ENCODE results near the gene PSTPIP1. TPM values are rescaled to one million over a fixed set of nuclear protein-coding genes. Genes with fewer than 3 reads are reported as not detected.

PSTPIP1 gene
- total RNA-seq, 1 donor from 2014 or later: not detected

DNA sequence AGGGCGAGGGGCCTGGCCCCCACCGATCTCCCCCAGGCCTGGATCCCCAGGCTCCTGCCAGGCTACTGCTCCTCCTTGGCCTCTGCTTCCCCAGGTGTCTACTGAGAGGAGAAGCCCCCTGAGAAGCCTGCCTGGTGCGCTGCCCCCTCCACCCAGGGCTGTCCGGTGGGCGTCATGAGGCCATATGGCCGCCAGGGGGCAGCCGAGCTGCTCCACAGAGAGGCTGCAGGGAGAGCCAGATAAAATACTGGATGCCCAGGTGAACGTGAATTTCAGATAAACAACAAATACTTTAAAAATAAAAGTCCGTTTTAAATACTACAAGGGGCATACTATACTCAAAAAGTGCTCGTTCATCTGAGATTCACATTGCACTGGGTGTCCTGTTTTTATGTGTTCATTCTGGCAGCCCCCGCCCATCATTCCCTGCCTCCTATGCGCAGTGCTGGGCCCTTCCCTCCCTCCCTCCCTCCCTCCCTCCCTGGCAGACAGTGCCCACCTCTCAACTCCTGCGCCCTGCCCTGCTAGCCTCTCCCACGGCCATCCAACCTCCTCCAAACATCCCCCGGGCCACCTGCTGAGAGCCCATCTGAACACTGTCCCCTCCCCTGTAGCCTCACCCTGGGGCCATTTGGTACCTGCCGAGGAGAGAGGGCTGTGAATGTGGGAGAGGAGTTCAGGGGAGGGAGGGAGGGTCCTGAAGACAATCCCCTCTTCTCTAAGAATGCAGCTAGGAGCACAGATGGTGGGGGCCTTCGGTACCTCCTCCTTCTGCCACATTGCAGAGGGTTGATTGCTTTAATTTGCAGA, 29.6 kb downstream of the PSTPIP1 start:
- DNase-seq (ENCODE audit: low spot score, unreplicated experiment): peak; percentile 80
- Mint-ChIP-seq H3K27ac (no peak overlapping the region), H3K4me3 (ENCODE audit: low read depth) (no peak overlapping the region), H3K9me3 (ENCODE audit: low read depth) (no peaks in the 10 kb centered on the region), H3K36me3 (ENCODE audit: insufficient read depth) (no peaks in the 10 kb centered on the region), H3K4me1 (ENCODE audit: low read depth) (no peaks in the 10 kb centered on the region), H3K27me3 (peaks cover 34% of the 10 kb centered on the region)
- peak; percentile 98 for TF ChIP-seq CTCF (IDR thresholded peaks at IDR 0.05; ENCODE audit: unreplicated experiment)

- H3K4me1 Mint-ChIP-seq (ENCODE audit: low read depth): no peaks in the 10 kb centered on the region
- no peak overlapping the region for H3K27ac Mint-ChIP-seq
- H3K4me3 Mint-ChIP-seq (ENCODE audit: low read depth): no peak overlapping the region
- H3K9me3 Mint-ChIP-seq (ENCODE audit: low read depth): no peaks in the 10 kb centered on the region
- peak; percentile 6 for DNase-seq (ENCODE audit: low spot score, unreplicated experiment)
- H3K27me3 Mint-ChIP-seq: peaks cover 34% of the 10 kb centered on the region
- no peaks in the 10 kb centered on the region for H3K36me3 Mint-ChIP-seq (ENCODE audit: insufficient read depth)
- no peak for TF ChIP-seq CTCF (IDR thresholded peaks at IDR 0.05; ENCODE audit: unreplicated experiment)
Measured at GRCh38 chr15:77025083-77025901, 30.4 kb downstream of the PSTPIP1 start.

DNA sequence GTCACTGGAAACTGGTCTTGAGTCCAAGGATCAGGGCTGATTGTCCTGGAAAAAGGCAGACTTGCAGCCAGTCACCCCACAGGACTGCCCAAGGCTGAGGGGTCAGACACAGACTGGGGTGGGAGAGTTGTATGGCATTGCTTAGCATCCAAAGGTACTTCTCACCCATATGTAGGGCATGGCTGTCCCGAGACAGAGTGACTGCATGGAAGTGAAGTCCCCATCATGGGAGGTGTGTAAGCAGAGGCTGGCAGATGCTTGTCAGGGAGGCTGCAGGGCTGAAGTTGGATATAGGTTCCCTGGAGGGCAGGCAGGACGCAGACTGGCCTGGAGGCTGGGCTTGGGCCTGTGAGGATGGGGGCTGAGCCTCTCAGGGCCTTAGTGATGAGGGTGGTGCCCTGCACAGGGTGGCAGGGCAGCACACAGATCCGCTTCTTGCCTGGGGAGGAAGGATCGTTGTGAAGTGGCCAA, 31.1 kb downstream of the PSTPIP1 start:
- Mint-ChIP-seq H3K4me1 (ENCODE audit: low read depth) (no peaks in the 10 kb centered on the region), H3K4me3 (ENCODE audit: low read depth) (no peak overlapping the region), H3K27me3 (peaks cover 34% of the 10 kb centered on the region), H3K9me3 (ENCODE audit: low read depth) (no peaks in the 10 kb centered on the region), H3K27ac (no peak overlapping the region), H3K36me3 (ENCODE audit: insufficient read depth) (no peaks in the 10 kb centered on the region)
- DNase-seq (ENCODE audit: low spot score, unreplicated experiment): no peak
- no peak for TF ChIP-seq CTCF (IDR thresholded peaks at IDR 0.05; ENCODE audit: unreplicated experiment)

DNA sequence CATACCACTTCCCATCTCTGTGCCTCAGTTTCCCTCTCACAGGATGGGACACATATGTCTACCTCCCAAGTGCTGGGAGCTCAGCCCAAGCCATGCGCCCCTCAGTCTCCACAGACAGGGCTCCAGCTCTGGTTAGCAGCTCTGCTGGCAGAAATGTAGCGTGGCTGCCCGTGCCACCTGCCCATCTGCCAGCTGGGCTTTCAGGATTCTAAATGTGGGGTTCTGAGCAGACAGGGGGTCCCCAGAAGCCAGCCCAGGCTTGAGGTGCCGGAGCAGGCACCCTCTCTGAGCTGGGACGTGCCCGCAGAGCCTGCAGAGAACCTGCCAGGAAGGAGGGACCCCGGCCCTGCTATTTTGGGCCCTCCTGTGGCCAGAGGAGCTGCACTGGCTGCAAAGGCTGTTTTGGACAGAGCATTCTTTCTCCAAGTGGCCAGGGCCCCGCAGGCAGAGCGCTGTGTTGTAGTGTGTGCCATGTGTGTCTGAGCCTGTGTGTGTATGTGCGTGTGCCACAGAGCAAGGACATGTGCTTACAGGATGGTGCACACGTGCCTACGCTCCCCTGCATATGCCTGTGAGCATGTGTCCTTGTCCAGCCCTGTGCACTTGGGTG, 31.7 kb downstream of the PSTPIP1 start:
- Mint-ChIP-seq H3K4me1 (ENCODE audit: low read depth) (no peaks in the 10 kb centered on the region), H3K27ac (no peak overlapping the region), H3K4me3 (ENCODE audit: low read depth) (no peak overlapping the region), H3K36me3 (ENCODE audit: insufficient read depth) (no peaks in the 10 kb centered on the region), H3K27me3 (peaks cover 34% of the 10 kb centered on the region), H3K9me3 (ENCODE audit: low read depth) (no peaks in the 10 kb centered on the region)
- TF ChIP-seq CTCF (IDR thresholded peaks at IDR 0.05; ENCODE audit: unreplicated experiment): no peak
- peak; percentile 6 for DNase-seq (ENCODE audit: low spot score, unreplicated experiment)

- Mint-ChIP-seq H3K4me1 (ENCODE audit: low read depth) (no peaks in the 10 kb centered on the region), H3K27me3 (peaks cover 32% of the 10 kb centered on the region), H3K27ac (no peak overlapping the region), H3K36me3 (ENCODE audit: insufficient read depth) (no peaks in the 10 kb centered on the region), H3K9me3 (ENCODE audit: low read depth) (no peaks in the 10 kb centered on the region), H3K4me3 (ENCODE audit: low read depth) (no peak overlapping the region)
- peak; percentile 3 for DNase-seq (ENCODE audit: low spot score, unreplicated experiment)
- TF ChIP-seq CTCF (IDR thresholded peaks at IDR 0.05; ENCODE audit: unreplicated experiment): no peak
Measured at GRCh38 chr15:77027111-77027696, 32.3 kb downstream of the PSTPIP1 start.

Measured in progenitor cell of endocrine pancreas (in vitro differentiated cells).